Osteocyte (in vitro differentiated cells): Measurements from ENCODE around the gene SH3BP2. TPM values are rescaled to one million over a fixed set of nuclear protein-coding genes. Genes with fewer than 3 reads are reported as not detected.

Experiments
- DNase-seq: peaks from one replicate; pipeline ENCODE4 v3.0.0; 2021; ENCODE audit warnings: mixed read lengths; ENCODE audit not compliant: unreplicated experiment; ENCODE audit errors: extremely low spot score
- H3K27ac Mint-ChIP-seq: one replicate; pipeline ENCODE4 v1.8.0; 2021; ENCODE audit warnings: mild to moderate bottlenecking, mixed read lengths; ENCODE audit not compliant: unreplicated experiment
- H3K27me3 Mint-ChIP-seq: one replicate; pipeline ENCODE4 v1.8.0; 2021; ENCODE audit warnings: mixed read lengths; ENCODE audit not compliant: unreplicated experiment
- H3K36me3 Mint-ChIP-seq: one replicate; pipeline ENCODE4 v1.8.0; 2021; ENCODE audit warnings: mixed read lengths; ENCODE audit not compliant: unreplicated experiment
- H3K4me1 Mint-ChIP-seq: one replicate; pipeline ENCODE4 v1.8.0; 2021; ENCODE audit warnings: mixed read lengths; ENCODE audit not compliant: unreplicated experiment
- H3K4me3 Mint-ChIP-seq: one replicate; pipeline ENCODE4 v1.8.0; 2021; ENCODE audit warnings: mild to moderate bottlenecking, moderate library complexity, mixed read lengths; ENCODE audit not compliant: unreplicated experiment
- H3K9me3 Mint-ChIP-seq: one replicate; pipeline ENCODE4 v1.8.0; 2021; ENCODE audit warnings: mixed read lengths; ENCODE audit not compliant: unreplicated experiment
- CTCF ChIP-seq: fragments of 200-600 bp; sonication (generic); IDR thresholded peaks from 2 replicates; pipeline ENCODE4 v1.5.0; 2021; ENCODE audit warnings: antibody characterized with exemption, mild to moderate bottlenecking, moderate library complexity
- total RNA-seq: library from RNA; stranded (reverse); gene quantifications from 2 replicates; pipeline ENCODE4 v1.2.1, GENCODE V29; 2021

Gene SH3BP2
- total RNA-seq, 1 donor from 2014 or later: 110 TPM

GRCh38 chr4:2789793-2790582 lies 2.9 kb upstream of the SH3BP2 start:
- H3K27ac Mint-ChIP-seq: no peak overlapping the region
- no peaks in the 10 kb centered on the region for H3K36me3 Mint-ChIP-seq
- H3K9me3 Mint-ChIP-seq: no peaks in the 10 kb centered on the region

GRCh38 chr4:2790583-2791517 lies 2.0 kb upstream of the SH3BP2 start:
- no peaks in the 10 kb centered on the region for H3K36me3 Mint-ChIP-seq
- H3K9me3 Mint-ChIP-seq: no peaks in the 10 kb centered on the region
- peaks cover 34% of the 10 kb centered on the region for H3K4me1 Mint-ChIP-seq
- TF ChIP-seq CTCF: no peak
- H3K27ac Mint-ChIP-seq: no peak overlapping the region
- DNase-seq: no peak
- no peak overlapping the region for H3K4me3 Mint-ChIP-seq
- no peaks in the 10 kb centered on the region for H3K27me3 Mint-ChIP-seq

More at GRCh38 chr4:2789793-2790582, 2.9 kb upstream of the SH3BP2 start:
- Mint-ChIP-seq H3K27me3 (no peaks in the 10 kb centered on the region), H3K4me3 (no peak overlapping the region), H3K4me1 (peaks cover 26% of the 10 kb centered on the region)
- no peak for DNase-seq
- no peak for TF ChIP-seq CTCF

GRCh38 chr4:2791518-2792395 lies 1.1 kb upstream of the SH3BP2 start:
- Mint-ChIP-seq H3K27me3 (no peaks in the 10 kb centered on the region), H3K4me3 (peak overlapping the region; percentile 35), H3K4me1 (peaks cover 43% of the 10 kb centered on the region), H3K9me3 (no peaks in the 10 kb centered on the region), H3K36me3 (no peaks in the 10 kb centered on the region), H3K27ac (no peak overlapping the region)
- no peak for DNase-seq
- no peak for TF ChIP-seq CTCF

- H3K9me3 Mint-ChIP-seq: no peaks in the 10 kb centered on the region
- peak overlapping the region; percentile 35 for H3K4me3 Mint-ChIP-seq
- peaks cover 49% of the 10 kb centered on the region for H3K4me1 Mint-ChIP-seq
- TF ChIP-seq CTCF: no peak
- H3K36me3 Mint-ChIP-seq: no peaks in the 10 kb centered on the region
- H3K27ac Mint-ChIP-seq: no peak overlapping the region
- DNase-seq: no peak
- no peaks in the 10 kb centered on the region for H3K27me3 Mint-ChIP-seq
Observed at GRCh38 chr4:2792396-2792710, 532 bp upstream of the SH3BP2 start.
